MM.1S (cell line): ENCODE data around the gene KLHL9.

Experiments used
- DNase-seq: peaks from one replicate; pipeline ENCODE4 v3.0.0-alpha.2; 2015
- H2AFZ ChIP-seq: fragments of 300-600 bp; sonication (generic); 2 replicates; pipeline ENCODE4 v1.6.0; 2016; ENCODE audit warnings: antibody characterized with exemption, low read length
- H3F3A ChIP-seq: fragments of 300-600 bp; sonication (generic); 2 replicates; pipeline ENCODE4 v1.6.1; 2016; ENCODE audit warnings: mild to moderate bottlenecking, antibody characterized with exemption, low read length, moderate library complexity, mixed read lengths; ENCODE audit not compliant: insufficient read depth
- H3K27ac ChIP-seq: fragments of 300-600 bp; sonication (generic); 2 replicates; pipeline ENCODE4 v1.5.1; 2016; ENCODE audit warnings: mild to moderate bottlenecking, low read length
- H3K27me3 ChIP-seq: fragments of 300-600 bp; sonication (generic); replicated peaks from 2 replicates; pipeline ENCODE4 v1.6.0; 2016; ENCODE audit warnings: low read length; ENCODE audit not compliant: insufficient read depth
- H3K36me3 ChIP-seq: fragments of 300-600 bp; sonication (generic); replicated peaks from 2 replicates; pipeline ENCODE4 v1.6.1; 2016; ENCODE audit warnings: mild to moderate bottlenecking, low read length, mixed read lengths; ENCODE audit not compliant: insufficient read depth
- H3K4me1 ChIP-seq: fragments of 300-600 bp; sonication (generic); 2 replicates; pipeline ENCODE4 v1.6.1; 2016; ENCODE audit warnings: low read length, mixed read lengths
- H3K4me2 ChIP-seq: fragments of 300-600 bp; sonication (generic); 2 replicates; pipeline ENCODE4 v1.6.0; 2016; ENCODE audit warnings: low read depth, low read length
- H3K4me3 ChIP-seq: fragments of 300-600 bp; sonication (generic); 2 replicates; pipeline ENCODE4 v1.5.1; 2016; ENCODE audit warnings: low read length, mixed read lengths
- H3K79me2 ChIP-seq: fragments of 300-600 bp; sonication (generic); 2 replicates; pipeline ENCODE4 v1.6.1; 2016; ENCODE audit warnings: mixed run types, low read length, mixed read lengths
- H3K9ac ChIP-seq: fragments of 300-600 bp; sonication (generic); 2 replicates; pipeline ENCODE4 v1.6.1; 2016; ENCODE audit warnings: low read length, mixed read lengths
- H3K9me2 ChIP-seq: fragments of 300-600 bp; sonication (generic); replicated peaks from 2 replicates; pipeline ENCODE4 v1.6.1; 2016; ENCODE audit warnings: mild to moderate bottlenecking, low read length, mixed read lengths; ENCODE audit not compliant: insufficient read depth
- H3K9me3 ChIP-seq: fragments of 300-600 bp; sonication (generic); replicated peaks from 2 replicates; pipeline ENCODE4 v1.6.1; 2016; ENCODE audit warnings: mild to moderate bottlenecking, low read length, mixed read lengths; ENCODE audit not compliant: insufficient read depth
- H4K20me1 ChIP-seq: fragments of 300-600 bp; sonication (generic); 2 replicates; pipeline ENCODE4 v1.6.1; 2016; ENCODE audit warnings: mild to moderate bottlenecking, low read length, moderate library complexity, mixed read lengths; ENCODE audit not compliant: insufficient read depth
- CTCF ChIP-seq: fragments of 300-600 bp; sonication (generic); IDR thresholded peaks from 2 replicates; pipeline ENCODE4 v1.5.1; 2016; ENCODE audit warnings: antibody characterized with exemption, low read length, mixed read lengths
- EZH2 ChIP-seq: fragments of 300-600 bp; sonication (generic); optimal IDR thresholded peaks from 2 replicates; pipeline ENCODE3; 2017; ENCODE audit warnings: low read depth, mild to moderate bottlenecking, antibody characterized with exemption, low read length, mixed read lengths
- EZH2phosphoT487 ChIP-seq: fragments of 300-600 bp; sonication (generic); IDR thresholded peaks from 2 replicates; pipeline ENCODE4 v1.6.1; 2018; ENCODE audit warnings: antibody characterized with exemption, low read length

Gene KLHL9

GRCh38 chr9:21281275-21281674 is 53.9 kb downstream of the KLHL9 start:
- H3K4me1 ChIP-seq: no peaks in the 10 kb centered on the region
- DNase-seq: no peak
- no peaks in the 10 kb centered on the region for H4K20me1 ChIP-seq
- TF ChIP-seq CTCF (no peak), EZH2phosphoT487 (no peak), EZH2 (no peak)
- H3K4me2 ChIP-seq: no peak overlapping the region
- H2AFZ ChIP-seq: no peak overlapping the region
- no peaks in the 10 kb centered on the region for H3K9me2 ChIP-seq
- no peaks in the 10 kb centered on the region for H3F3A ChIP-seq
- H3K9me3 ChIP-seq: no peaks in the 10 kb centered on the region
- H3K4me3 ChIP-seq: no peak overlapping the region
- no peaks in the 10 kb centered on the region for H3K36me3 ChIP-seq
- H3K79me2 ChIP-seq: no peaks in the 10 kb centered on the region
- no peak overlapping the region for H3K27ac ChIP-seq
- H3K27me3 ChIP-seq: no peaks in the 10 kb centered on the region
- no peak overlapping the region for H3K9ac ChIP-seq
